Fibroblast of upper back skin (primary cell): ENCODE data around the gene MAGI2.

Source experiments
- DNase-seq: peaks from one replicate; pipeline ENCODE4 v3.0.0-alpha.2; 2013

The MAGI2 gene

GRCh38 chr7:78389022-78389421, 1064.4 kb downstream of the MAGI2 start:
- DNase-seq: no peak

GRCh38 chr7:78386520-78386919, 1066.9 kb downstream of the MAGI2 start:
- no peak for DNase-seq

GRCh38 chr7:78383096-78383880, 1070.2 kb downstream of the MAGI2 start:
- peak; percentile 9 for DNase-seq

GRCh38 chr7:78379148-78379547, 1074.3 kb downstream of the MAGI2 start:
- peak; percentile 42 for DNase-seq

DNA sequence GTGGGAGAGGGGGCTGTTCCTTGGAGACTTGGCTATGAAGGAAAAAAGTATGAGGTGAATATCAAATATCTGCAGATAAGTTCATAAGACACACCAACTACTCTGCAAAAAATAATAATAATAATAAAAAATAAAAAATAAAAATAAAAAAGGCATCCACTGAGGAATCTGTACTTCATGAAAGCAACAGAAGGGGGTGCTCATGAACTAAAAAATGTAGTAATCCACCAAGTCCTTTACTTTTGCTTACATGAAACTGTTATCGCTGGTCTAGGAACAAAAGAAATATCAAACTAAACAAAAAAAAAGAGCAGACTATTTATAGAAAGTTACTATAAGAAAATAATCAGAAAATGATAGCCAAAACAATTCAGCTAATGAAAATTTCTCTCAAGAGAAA, 1075.9 kb downstream of the MAGI2 start:
- DNase-seq: no peak

DNA sequence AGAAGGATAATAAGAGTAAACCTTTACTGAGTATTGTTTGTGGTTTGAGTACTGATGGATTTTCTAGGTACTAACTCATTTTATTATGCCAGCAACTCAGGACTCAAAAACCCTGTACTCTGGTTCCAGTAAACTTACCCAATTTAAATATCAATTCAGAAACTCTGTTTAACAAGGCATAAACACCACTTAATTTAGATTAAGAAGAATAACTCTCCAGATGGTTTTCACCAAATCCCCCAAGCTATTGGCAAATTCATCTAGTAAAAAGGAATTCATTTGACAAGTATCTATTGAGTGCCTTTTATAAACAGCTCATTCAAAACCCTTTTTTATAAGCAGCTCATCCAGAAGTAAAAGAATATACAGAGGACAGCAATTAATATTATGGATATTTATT, 1082.5 kb downstream of the MAGI2 start:
- no peak for DNase-seq

- DNase-seq: peak; percentile 30
Observed at GRCh38 chr7:78368771-78369170, 1084.7 kb downstream of the MAGI2 start.

DNA sequence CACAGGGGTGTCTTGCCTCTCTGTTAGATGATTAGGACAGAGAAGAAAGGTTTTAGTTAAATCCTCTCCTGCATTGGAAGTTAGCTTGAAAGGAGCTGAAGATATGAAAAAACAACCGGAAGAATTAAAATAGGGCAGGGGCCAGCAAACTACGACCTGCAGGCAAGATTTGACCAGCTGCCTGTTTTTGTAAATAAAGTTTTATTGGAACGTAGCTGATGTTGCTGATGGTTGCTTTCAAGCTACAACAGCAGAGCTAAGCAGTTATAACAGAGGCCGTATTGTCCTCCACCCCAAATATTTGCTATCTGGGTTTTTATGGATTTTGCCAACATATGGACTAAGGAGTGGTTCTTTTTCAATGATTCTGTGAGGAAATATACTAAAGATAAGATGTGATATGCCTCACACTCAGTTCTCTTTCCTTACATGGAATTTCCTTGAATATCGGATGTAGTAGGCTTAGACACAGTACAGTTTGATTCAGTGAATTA, 1086.1 kb downstream of the MAGI2 start:
- no peak for DNase-seq

DNA sequence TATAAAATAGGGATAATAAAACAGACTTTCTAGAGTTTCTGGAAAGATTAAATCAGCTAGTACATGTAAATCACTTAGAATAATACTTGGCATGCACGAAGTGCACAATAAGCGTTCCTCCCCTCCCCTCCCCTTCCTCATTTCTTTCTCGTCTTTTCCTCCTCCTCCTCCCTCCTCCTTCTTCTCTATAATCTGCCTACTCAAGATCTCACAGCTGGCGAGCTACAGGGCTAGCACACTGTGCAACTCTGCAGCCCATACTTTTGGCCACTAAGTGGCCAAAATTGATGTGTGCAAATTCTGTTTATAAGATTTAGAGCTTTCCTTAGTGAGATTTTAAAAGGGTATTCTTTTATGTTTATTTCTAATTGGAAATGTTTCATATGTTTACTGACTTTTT, 1089.6 kb downstream of the MAGI2 start:
- no peak for DNase-seq

DNA sequence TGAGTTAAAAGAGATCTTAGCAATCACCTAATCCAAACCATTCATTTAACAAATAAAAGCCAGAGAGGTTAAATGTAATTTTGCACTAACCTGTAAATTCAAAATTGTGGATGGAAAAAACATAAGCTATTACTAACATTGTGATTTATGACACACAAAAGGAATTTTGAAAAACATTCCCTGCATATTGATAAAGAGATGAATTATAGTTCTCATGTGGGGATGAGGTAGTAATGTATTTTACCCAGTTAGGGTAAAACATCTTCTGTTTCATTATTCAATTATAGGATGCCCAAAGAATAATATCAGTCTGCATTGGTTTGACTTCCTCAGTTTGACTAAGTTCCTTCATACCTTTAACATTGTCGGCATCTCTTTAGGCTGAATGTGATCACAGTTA, 1093.6 kb downstream of the MAGI2 start:
- DNase-seq: no peak

GRCh38 chr7:78357709-78358108, 1095.8 kb downstream of the MAGI2 start:
- no peak for DNase-seq

DNA sequence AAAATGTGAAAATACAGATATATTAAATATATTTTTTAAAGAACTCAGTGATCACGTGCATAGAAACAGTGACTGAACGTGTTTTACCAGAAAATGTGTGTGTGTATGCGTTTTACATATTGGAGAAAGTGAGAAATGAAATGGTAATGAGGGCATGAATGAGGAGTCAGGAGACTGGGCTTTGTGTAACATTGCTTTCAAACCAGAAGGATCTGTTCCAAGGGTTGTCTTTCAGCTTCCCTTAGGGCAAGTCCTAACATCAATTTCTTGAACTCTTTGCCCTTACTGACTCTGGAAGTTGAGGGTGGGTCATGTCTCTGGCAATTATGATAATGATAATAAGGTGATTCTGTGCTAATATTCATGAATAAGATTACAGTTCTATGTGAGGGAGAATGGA, 1097.6 kb downstream of the MAGI2 start:
- DNase-seq: no peak

DNA sequence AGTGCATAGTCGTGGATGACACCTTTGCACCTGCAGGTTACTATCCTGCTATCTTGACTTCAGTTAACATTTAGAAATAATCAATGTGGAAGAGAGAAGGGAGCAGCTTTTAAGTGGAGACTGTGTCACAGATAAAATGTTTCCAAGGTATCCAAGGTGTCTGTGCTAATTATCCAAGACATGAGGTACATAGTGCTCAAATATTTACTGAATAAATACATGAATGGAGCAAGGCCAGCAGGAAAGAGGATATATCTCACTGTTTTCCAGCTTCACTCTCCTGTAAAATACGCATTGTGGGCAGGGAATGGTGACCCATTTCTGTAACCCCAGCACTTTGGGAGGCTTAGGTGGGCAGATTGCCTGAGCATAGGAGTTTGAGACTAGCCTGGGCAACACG, 1102.5 kb downstream of the MAGI2 start:
- no peak for DNase-seq

GRCh38 chr7:78350391-78350790, 1103.1 kb downstream of the MAGI2 start:
- no peak for DNase-seq

DNA sequence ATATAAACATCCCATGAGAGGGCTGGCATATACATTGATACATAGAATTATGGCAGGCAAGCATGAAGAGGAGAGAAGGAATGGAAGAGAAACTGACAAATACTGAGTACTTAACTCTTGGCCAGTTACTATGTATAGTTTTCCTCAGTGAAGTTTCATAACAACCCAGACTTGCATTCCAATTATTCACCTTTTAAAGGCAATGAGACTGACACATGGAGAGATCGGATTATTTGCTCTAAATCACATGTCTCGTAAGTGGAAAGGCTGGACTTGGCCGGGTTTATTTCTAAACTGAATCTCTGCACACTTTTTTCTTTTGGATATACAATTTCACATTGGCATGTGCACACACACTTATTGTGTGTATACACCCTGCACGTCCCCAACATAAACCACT, 1106.6 kb downstream of the MAGI2 start:
- no peak for DNase-seq

- DNase-seq: no peak
Observed at GRCh38 chr7:78345979-78346378, 1107.5 kb downstream of the MAGI2 start.

DNA sequence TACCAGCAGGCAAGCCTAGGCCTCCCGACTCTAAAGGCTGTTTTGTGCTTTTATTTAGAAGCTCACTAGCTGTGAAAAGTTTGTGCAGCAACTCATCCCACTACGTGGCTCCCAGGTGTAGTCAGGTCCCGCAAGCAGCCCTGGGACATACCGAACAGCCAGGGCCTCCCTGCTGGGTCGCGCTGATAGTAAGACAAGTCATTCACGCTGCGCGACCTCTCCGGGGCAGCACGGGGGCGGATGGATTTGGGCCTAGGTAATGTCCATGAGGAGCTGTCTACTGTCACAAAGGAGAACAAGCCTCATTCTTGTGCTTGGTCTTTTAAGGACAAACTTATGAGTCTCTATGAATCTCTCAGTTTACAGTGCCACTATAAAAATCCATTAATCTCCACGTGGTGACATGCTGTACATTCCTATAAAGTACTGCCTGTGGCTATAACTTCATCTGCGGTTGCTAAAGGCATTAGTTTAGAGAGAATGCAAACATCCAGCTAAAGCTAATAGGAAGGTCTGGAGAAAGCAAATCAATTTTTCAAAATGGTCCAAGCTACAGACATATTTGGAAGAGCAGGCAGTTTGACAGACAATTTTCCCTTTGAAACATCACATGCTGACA, 1108.1 kb downstream of the MAGI2 start:
- peak; percentile 59 for DNase-seq

GRCh38 chr7:78334426-78334825, 1119.0 kb downstream of the MAGI2 start:
- no peak for DNase-seq

GRCh38 chr7:78333530-78334425, 1119.7 kb downstream of the MAGI2 start:
- DNase-seq: no peak

DNA sequence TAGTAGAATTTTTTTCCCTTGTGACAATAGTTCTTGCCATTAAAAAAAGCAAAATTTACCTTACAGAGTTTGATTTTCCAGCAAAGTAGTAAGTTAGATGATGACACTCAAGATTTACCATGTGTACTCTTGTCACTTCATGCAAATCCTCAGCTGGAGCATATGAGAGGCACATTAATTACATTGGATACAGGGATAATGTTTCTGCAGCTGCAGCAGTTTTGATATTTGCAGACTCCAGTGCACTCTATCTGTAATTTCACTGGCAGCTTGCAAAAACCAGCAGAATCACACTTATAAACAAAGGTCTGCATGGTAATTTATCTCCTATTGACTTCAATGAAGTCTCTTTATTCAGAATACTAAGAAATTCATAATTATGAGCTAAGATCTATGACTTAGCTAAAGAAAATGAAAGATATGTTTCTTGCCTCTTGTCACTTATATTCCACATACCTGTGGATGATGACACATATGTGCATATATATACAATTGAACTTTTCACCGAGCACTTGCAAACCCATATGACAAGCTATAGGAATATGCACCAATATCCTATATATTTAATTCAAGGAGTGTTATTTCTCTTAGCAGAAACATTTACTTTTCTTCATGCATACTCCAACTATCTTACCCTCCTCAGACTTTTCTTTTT, 1124.3 kb downstream of the MAGI2 start:
- peak; percentile 47 for DNase-seq

DNA sequence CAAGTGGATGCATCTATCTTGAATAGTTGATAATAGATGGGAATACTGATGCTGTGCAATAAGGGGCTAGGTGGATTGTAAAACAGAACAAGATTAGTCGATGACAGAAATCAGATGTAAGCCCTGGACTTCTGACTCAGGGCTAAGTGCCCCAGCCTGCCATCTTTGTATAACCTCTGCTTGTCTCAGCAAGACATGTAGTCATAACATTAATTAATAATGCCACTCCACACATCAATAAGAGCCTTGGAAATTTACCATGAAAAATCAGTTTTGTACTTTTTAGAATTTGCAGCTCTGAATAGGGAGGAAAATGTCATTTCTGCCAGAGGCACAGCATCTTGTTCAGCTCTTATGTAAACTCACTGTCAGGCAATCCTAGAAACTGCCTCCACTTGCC, 1125.7 kb downstream of the MAGI2 start:
- no peak for DNase-seq

DNA sequence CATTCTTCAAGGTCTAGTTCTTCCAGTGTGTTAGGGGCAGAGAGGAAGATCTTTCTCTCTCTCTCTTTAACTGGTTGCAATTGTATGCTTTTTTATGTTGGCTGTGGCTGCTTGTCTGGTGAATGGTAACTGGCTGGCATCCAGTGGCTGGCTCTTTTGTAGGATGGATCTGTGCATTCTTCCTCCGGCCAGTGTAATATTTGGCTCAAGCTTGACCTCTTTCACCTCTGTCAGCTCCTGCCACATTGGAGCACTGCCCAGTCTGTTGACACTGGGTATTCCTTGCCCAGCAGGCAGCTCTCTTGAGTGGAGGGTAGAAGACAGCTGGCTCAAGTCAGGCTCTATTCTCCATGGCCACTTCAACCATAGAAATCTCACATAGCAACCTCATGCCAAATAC, 1126.6 kb downstream of the MAGI2 start:
- peak; percentile 43 for DNase-seq

- peak; percentile 83 for DNase-seq
Observed at GRCh38 chr7:78326189-78326588, 1127.3 kb downstream of the MAGI2 start.
